ENCODE data around the gene LIN37. TPM values are rescaled to one million over a fixed set of nuclear protein-coding genes. Genes with fewer than 3 reads are reported as not detected.
A peak's percentile ranks its signal among the peaks of the same experiment; 100 is the strongest.

Gene LIN37
- total RNA-seq, 3 donors from 2014 or later: 12.8 to 15.4 (median 14.2) TPM

DNA sequence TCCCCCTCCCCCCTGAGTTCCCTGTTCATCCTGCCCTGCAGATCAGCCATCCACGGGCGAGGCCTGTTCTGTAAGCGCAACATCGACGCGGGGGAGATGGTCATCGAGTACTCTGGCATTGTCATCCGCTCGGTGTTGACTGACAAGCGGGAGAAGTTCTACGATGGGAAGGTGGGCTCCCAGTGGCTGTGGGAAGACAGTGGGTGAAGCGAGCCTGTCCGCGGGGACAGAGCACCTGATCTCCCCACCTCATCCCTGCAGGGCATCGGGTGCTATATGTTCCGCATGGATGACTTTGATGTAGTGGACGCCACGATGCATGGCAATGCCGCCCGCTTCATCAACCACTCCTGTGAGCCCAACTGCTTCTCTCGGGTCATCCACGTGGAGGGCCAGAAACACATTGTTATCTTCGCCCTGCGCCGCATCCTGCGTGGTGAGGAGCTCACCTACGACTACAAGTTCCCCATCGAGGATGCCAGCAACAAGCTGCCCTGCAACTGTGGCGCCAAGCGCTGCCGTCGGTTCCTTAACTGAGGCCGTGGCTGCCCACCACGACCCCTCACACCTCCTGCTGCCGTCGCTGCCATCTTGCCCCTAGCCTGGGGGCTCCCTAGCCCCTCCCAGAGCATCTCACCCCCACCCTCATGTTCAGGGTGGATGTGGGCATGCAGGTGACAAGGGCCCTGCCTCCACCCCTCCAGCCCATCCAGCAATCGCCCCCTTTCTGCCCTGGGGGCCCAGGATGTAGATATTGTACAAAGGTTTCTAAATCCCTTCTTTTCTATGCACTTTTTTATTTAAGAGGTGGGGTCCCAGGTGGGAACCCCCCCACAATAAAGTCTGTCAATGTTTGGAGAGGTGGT is 10.1 kb upstream of the LIN37 start:
- H3K9me3 ChIP-seq: no peaks in the 10 kb centered on the region
- H3K27me3 ChIP-seq: no peaks in the 10 kb centered on the region
- no peak overlapping the region for H3K4me3 ChIP-seq
- H3K27ac ChIP-seq: no peak overlapping the region
- TF ChIP-seq CTCF (IDR thresholded peaks at IDR 0.05) (no peak), POLR2A (IDR thresholded peaks at IDR 0.05) (no peak), POLR2AphosphoS5 (IDR thresholded peaks at IDR 0.05) (no peak)
- intact Hi-C loops (cut with DNase I; ENCODE audit: low total_unique reads): no loop called here
- H3K4me1 ChIP-seq: peaks cover 5 to 6% of the 10 kb centered on the region in 2 donors
- H3K36me3 ChIP-seq: peaks cover 7% of the 10 kb centered on the region
- no peak for DNase-seq (ENCODE audit: low spot score in 2 of 2)

DNA sequence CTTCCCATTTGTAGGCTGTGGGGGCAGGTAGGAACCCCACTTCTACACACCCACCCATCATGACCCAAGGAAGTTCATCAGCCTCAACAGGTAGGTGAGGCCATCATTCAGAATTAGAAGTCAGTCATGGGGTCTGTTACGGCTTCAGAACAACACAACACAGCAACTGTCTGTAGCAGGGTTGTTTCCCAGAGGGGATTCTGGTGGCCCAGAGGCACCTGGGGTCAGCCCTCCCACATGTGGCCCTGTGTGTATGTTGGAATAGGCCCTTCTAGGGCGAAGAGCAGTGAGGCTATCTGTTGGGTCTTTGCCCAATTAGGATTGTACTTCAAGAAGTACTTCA is 9.5 kb upstream of the LIN37 start:
- TF ChIP-seq CTCF (IDR thresholded peaks at IDR 0.05): no peak
- no peak for TF ChIP-seq POLR2AphosphoS5 (IDR thresholded peaks at IDR 0.05)
- TF ChIP-seq POLR2A (IDR thresholded peaks at IDR 0.05): no peak
- H3K9me3 ChIP-seq: no peaks in the 10 kb centered on the region
- intact Hi-C loops (cut with DNase I; ENCODE audit: low total_unique reads): no loop called here
- peaks cover 5 to 6% of the 10 kb centered on the region in 2 donors for H3K4me1 ChIP-seq
- H3K36me3 ChIP-seq: peaks cover 7% of the 10 kb centered on the region
- H3K4me3 ChIP-seq: no peak overlapping the region
- no peaks in the 10 kb centered on the region for H3K27me3 ChIP-seq
- peak overlapping the region in 1 of 2 donors; percentile 89 for H3K27ac ChIP-seq
- DNase-seq (ENCODE audit: low spot score in 2 of 2): no peak

DNA sequence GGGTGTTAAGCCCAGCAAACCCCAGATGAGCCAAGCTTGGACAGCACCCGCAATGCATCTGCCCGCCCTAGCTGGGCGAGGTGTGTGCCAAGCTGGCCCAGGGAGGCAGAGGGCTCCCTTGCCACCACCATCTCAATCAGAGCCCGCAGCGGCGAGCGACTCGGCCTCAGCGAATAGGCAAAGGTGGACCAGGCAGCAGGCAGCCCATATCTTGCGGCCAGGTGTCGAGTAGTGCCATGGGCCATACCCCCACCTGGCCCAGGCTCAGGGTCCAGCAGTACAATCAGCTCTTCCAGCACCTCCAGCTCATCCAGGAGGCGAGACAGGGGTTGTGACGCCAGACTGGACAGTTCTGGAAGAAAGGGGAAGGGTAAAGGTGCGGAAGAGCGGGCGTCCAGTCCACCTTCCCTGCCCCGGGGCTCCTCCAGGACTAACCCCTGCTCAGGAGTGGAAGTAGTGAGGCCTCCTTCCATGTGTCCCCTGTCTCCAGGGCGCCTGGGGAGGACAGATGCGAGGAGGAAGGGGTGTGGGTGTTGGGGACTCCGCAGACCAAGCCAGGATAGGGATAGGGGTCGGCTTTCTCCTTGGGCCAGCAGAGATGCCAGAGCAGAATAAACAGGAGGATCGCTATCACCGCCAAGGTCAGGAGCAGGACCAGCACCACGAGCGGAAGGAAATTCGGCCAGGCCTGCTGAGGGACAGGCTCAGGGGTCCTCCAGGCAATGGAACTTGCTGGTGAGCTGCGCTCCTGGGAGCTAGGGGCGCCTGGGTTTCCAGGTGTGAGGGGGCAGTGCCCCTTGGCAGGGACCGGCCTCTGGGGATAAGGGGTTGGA is 8.9 kb upstream of the LIN37 start:
- no peaks in the 10 kb centered on the region for H3K27me3 ChIP-seq
- H3K27ac ChIP-seq: peak overlapping the region; percentile 66 to 89
- intact Hi-C loops (cut with DNase I; ENCODE audit: low total_unique reads): no loop called here
- peak overlapping the region; percentile 53 to 76 (median 65) for H3K4me3 ChIP-seq
- DNase-seq (ENCODE audit: low spot score in 2 of 2): no peak
- H3K9me3 ChIP-seq: no peaks in the 10 kb centered on the region
- H3K4me1 ChIP-seq: peaks cover 6 to 11% of the 10 kb centered on the region in 2 donors
- TF ChIP-seq CTCF (IDR thresholded peaks at IDR 0.05) (no peak), POLR2A (IDR thresholded peaks at IDR 0.05) (no peak), POLR2AphosphoS5 (IDR thresholded peaks at IDR 0.05) (no peak)
- H3K36me3 ChIP-seq: peaks cover 7% of the 10 kb centered on the region

GRCh38 chr19:35740108-35740422 is 8.3 kb upstream of the LIN37 start:
- peaks cover 7% of the 10 kb centered on the region for H3K36me3 ChIP-seq
- no peaks in the 10 kb centered on the region for H3K9me3 ChIP-seq
- peaks cover 6 to 11% of the 10 kb centered on the region in 2 donors for H3K4me1 ChIP-seq
- intact Hi-C loops (cut with DNase I; ENCODE audit: low total_unique reads): no loop called here
- no peaks in the 10 kb centered on the region for H3K27me3 ChIP-seq
- TF ChIP-seq POLR2AphosphoS5 (IDR thresholded peaks at IDR 0.05): no peak
- TF ChIP-seq CTCF (IDR thresholded peaks at IDR 0.05): no peak
- no peak for TF ChIP-seq POLR2A (IDR thresholded peaks at IDR 0.05)
- peak overlapping the region; percentile 66 to 89 for H3K27ac ChIP-seq
- peak overlapping the region; percentile 53 to 76 (median 65) for H3K4me3 ChIP-seq
- DNase-seq (ENCODE audit: low spot score in 2 of 2): no peak

All from breast epithelium (tissue), 4 donors.